Posterior cingulate gyrus (tissue), 11 donors: Measurements from ENCODE around the gene CRYGN.

Experiments used
- DNase-seq, 10 donors: peaks; one replicate each; pipeline versions ENCODE4 v3.0.0 to v3.0.0-alpha.2; 2020 to 2021; ENCODE audit warnings: mixed read lengths in 3 of 10
- intact Hi-C: fragments of 100-400 bp; cut with DNase I; formaldehyde crosslinking; loops from one replicate; pipeline ENCODE4 v1.15.1; 2023

The CRYGN gene

GRCh38 chr7:151410405-151411390 lies 29.2 kb downstream of the CRYGN start:
- peak in 4 of 10 donors; percentile 26 to 83 (median 72) for DNase-seq
- intact Hi-C loops, result no loop called here

GRCh38 chr7:151409667-151410404 lies 30.1 kb downstream of the CRYGN start, which contains the start of gene WDR86:
Gene WDR86, minus strand, starts transcription at chr7:151410038. Its CDS starts 449 bp downstream, at chr7:151409589.
- intact Hi-C loops, result no loop called here
- peak in 4 of 10 donors; percentile 15 to 77 (median 60) for DNase-seq

DNA sequence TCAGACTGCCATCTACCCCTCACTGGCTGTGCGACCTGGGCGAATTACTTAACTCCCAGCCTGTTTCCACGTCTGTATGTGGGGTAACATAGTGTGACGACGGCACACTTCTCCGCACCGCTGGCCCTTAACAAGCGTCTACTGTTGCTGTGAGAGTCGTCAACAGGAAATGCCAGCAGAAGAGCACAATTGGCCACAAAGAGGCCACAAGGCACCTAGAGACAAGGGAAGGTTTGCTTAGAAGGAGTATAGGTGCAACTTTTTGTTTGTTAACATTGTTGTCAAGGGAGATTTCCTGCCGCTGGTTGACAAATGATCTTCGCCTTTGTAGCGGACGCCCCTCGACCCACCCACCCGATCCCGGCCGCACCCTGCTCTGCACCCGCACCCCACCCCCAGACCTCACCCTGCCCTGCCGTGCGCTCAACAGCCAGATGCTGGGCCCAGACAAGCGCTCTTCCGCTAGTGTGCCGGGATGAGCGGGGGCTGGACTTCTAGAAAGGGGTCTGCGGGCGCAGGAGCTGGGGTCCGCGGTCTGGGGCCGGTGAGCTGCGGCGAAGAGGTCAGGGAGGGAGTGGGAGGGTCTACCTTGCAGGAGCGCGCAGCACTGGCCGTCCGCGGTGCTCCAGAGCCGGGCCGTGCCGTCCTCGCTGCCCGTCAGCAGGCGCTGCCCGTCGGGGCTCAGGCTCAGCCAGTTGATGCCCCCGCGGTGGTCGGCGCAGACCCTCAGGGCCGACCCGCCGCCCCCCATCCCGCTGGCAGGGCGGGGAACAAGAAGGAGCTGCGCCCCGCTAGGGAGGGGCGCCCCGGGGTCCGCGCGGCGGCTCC lies 30.9 kb downstream of the CRYGN start:
- DNase-seq, result peak in 4 of 10 donors; percentile 12 to 68 (median 54)
- intact Hi-C loops, result no loop called here

DNA sequence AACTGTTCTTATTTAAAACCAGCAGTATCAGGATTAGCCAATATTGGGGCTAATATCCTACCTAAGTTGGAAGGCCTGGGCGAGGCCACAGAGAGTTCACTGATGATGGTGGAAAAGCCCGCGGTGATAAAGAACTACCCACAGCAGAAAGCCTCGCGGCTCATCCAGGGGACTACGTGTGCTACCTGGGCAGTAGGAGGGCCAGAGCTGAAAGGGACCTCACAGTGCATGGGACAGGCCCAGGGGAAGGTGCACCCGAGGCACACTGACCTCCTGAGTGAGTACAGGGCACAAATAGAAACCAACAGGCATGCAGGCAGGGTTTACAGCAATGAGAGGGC lies 31.5 kb downstream of the CRYGN start:
- DNase-seq, result peak in 2 of 10 donors; percentile 37 to 75
- intact Hi-C loops, result no loop called here

DNA sequence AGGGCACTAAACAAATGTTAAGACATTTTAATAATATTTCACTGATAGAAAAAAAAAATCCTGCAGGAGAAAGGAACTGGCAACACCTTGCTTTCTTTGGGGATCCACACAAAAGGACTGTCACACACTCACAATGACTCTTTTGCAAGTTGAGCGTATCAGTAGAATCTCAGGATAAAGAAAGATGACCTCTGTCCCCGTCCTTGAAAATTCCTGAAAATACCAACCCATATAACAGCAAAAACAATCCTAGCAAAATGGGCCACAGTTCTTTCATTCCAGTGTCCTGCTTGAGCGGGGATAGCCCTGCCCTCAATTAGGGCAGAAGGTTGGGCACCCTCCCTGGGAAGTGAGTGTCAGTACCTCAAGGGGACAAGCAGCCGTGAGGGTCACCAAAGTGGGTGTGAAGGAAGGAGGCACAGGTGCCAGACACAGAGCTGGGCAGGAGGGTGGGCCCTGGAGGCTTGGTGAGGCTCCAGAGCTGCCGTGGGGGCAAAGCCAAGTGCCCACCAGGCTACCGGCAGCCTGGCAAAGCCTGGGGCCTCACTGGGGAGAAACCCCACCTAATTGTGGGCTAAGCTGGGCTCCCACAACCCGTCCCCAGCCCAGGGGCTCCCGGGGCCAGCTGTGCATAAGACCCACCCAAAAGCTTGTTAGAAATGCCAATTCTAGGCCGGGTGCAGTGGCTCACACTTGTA lies 32.9 kb downstream of the CRYGN start:
- intact Hi-C loops, result no loop called here
- peak in 2 of 10 donors; percentile 15 to 43 for DNase-seq

- intact Hi-C loops, result no loop called here
- DNase-seq, result peak in 3 of 10 donors; percentile 28 to 68 (median 61)
These were observed 33.7 kb downstream of the CRYGN start for GRCh38 chr7:151406051-151406875.

- peak in 2 of 10 donors; percentile 43 to 55 for DNase-seq
- intact Hi-C loops, result no loop called here
These were observed 34.4 kb downstream of the CRYGN start for GRCh38 chr7:151405588-151405987.

GRCh38 chr7:151405056-151405455 lies 34.9 kb downstream of the CRYGN start:
- intact Hi-C loops, result no loop called here

DNA sequence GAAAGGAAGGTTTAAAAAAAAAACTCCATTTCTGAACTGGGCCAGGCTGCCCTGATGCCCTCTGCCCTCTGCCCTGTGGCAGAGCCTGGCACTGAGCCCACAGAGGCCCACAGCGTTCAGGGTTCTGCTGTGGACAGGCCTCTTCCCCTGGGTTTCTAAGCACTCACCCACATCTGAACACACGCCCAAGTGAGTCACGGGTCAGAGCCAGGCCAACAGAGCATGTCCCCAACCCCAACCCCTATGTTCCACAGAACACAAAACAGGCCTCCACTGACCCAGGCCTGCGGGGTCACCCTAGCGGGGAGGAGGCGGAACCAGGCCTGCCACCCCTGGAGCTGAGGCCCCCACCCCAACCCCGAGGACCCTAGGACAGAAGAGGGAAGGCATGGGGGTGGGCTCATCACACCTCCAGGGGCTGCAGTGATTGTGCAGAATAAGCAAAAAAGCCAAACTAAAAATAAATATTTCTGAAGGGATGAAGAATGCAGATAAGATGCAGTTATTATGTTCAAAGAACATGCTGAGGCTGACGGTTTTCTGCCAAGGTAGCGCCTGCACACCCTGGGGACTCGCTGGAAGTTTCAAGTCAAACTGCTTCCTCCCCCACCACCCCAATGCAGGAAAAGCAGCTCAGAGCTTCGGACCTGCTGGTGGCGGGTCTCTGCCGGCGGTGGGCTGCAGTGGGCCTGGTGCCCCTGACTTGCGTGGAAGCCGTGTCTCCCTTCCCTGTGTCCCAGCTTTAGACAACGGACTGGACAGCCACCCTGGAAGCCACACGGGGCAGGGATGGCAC lies 35.5 kb downstream of the CRYGN start:
- DNase-seq, result peak in 3 of 10 donors; percentile 53 to 72 (median 60)
- intact Hi-C loops, result no loop called here

More at GRCh38 chr7:151405056-151405455, 34.9 kb downstream of the CRYGN start:
- DNase-seq, result peak in 3 of 10 donors; percentile 57 to 76 (median 63)

DNA sequence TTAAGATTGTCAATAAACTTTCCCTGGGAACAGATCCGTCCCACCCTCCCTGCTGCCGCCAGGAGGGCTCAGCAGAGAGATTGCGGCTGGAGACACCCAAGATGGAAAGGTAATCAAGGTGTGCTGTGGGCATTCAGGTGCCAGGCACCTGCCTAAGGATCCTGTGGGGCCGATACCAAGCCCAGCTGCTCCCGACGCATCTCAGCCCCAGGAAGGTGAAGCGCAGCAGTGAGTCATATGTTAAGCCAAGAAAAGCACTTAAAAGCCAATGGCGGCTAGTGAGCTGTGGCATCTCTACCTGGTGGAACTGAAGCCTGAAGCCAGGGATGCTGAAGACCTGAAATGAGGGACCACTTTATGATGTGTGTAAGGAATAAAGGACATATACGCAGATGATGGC lies 36.2 kb downstream of the CRYGN start:
- peak in 2 of 10 donors; percentile 21 to 24 for DNase-seq
- intact Hi-C loops, result no loop called here

GRCh38 chr7:151402029-151402835 lies 37.7 kb downstream of the CRYGN start:
- intact Hi-C loops, result no loop called here
- peak in 2 of 10 donors; percentile 57 to 61 for DNase-seq

- peak in 2 of 10 donors; percentile 40 to 49 for DNase-seq
- intact Hi-C loops, result no loop called here
These were observed 39.2 kb downstream of the CRYGN start for GRCh38 chr7:151400626-151401315.

- intact Hi-C loops, result no loop called here
- DNase-seq, result peak in 2 of 10 donors; percentile 52 to 72
These were observed 40.0 kb downstream of the CRYGN start for GRCh38 chr7:151399906-151400305.

DNA sequence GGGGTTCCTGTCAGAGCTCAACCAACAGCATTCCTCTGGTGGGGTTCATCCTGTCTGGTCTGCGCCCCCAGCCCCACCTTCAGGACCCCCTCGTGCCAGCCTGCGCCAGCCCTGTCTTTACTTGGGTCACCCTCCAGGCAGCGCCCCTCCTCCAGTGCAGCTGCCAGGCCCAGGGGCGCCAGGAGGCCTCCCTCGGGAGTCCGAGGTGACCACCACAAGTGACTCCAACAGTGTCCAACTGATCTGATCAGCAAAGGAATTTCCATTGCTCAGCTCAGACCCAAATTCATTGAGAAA lies 40.7 kb downstream of the CRYGN start:
- DNase-seq, result no peak
- intact Hi-C loops, result no loop called here

GRCh38 chr7:151398446-151399304 lies 41.3 kb downstream of the CRYGN start:
- peak in 3 of 10 donors; percentile 5 to 67 (median 40) for DNase-seq
- intact Hi-C loops, result no loop called here

DNA sequence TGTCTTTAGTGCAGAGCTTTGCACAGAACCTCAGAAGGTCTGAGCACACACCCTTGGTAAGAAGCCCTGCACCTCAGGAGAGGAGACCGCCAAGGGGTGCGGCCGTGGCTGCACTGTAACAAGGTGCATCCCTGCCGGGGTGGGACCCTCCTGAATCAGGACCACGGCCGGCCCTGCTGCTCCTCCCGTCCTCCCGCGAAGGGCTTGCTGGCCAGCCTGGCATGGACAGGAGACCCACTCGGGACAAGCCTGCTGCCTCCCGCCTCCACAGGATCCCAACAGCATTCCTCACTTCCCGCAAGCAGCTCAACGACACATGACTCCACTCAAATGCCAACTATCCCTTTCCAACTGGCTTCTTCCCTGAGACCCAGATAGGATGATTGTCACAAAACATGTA lies 42.9 kb downstream of the CRYGN start:
- peak in 4 of 10 donors; percentile 19 to 81 (median 75) for DNase-seq
- intact Hi-C loops, result no loop called here
